GM12874 (cell line): ENCODE measurements around the gene PRKN.

ENCODE experiments used
- TF ChIP-seq, protein P1 (sequence below): IDR thresholded peaks from 2 replicates; pipeline ENCODE4 v1.5.1; 2011; ENCODE audit warnings: low read depth, mild to moderate bottlenecking, control low read depth, low read length, moderate library complexity; ENCODE audit not compliant: insufficient read depth

The PRKN gene

DNA sequence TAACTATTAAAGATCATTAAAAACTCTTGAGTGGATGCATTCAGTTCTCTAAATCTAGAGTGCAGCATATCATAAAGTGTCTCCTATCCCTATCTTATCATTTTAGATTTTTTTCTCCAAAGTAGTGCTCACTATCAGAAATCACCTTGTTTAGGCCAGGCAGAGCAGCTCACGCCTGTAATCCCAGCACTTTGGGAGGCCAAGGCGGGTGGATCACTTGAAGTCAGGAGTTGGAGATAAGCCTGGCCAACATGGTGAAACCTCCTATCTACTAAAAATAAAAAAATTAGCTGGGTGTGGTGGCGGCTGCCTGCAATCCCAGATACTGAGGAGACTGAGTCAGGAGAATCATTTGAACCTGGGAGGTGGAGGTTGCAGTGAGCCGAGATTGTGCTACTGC, 368.9 kb downstream of the PRKN start:
- TF ChIP-seq, protein P1, sequence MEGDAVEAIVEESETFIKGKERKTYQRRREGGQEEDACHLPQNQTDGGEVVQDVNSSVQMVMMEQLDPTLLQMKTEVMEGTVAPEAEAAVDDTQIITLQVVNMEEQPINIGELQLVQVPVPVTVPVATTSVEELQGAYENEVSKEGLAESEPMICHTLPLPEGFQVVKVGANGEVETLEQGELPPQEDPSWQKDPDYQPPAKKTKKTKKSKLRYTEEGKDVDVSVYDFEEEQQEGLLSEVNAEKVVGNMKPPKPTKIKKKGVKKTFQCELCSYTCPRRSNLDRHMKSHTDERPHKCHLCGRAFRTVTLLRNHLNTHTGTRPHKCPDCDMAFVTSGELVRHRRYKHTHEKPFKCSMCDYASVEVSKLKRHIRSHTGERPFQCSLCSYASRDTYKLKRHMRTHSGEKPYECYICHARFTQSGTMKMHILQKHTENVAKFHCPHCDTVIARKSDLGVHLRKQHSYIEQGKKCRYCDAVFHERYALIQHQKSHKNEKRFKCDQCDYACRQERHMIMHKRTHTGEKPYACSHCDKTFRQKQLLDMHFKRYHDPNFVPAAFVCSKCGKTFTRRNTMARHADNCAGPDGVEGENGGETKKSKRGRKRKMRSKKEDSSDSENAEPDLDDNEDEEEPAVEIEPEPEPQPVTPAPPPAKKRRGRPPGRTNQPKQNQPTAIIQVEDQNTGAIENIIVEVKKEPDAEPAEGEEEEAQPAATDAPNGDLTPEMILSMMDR, result no peak

DNA sequence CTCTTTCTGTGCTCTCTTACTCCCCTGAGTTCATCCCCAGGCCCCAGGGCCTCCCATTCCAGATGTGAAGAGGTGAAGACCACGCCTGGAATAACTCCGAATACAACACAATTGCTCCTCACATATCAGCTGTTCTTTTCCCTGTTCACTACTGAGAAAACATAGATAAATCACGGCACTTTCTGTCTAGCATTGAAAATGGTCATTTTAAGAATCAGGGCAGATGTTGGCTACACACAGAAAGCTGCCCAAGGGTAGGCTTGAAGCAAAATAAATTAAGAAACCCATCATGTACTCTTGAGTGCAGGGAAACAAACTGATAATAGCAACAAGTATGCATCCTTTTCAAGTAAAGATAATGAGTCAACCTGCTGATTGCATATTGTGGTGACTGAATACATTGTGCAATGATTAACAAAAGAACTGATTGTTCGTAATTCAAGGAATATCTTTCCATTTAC, 382.5 kb downstream of the PRKN start:
- TF ChIP-seq, protein P1, result no peak

DNA sequence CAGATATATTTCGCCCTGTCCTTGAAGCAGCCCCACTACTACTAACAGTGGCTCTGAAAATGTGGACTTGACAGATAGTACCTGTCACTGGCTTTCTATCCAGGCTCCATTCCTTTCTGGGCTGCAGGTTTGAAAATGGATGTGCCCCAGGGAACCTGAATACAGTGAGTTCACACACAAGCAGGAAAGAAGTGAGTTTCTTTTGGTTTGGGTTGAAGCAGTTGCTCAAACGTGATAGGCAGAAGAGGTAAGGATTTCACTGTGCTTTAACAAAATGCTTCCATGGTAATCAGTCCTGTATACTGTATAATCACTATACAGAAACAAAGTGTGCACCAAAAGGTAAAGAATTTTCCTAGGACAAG, 382.9 kb downstream of the PRKN start:
- TF ChIP-seq, protein P1, result no peak

DNA sequence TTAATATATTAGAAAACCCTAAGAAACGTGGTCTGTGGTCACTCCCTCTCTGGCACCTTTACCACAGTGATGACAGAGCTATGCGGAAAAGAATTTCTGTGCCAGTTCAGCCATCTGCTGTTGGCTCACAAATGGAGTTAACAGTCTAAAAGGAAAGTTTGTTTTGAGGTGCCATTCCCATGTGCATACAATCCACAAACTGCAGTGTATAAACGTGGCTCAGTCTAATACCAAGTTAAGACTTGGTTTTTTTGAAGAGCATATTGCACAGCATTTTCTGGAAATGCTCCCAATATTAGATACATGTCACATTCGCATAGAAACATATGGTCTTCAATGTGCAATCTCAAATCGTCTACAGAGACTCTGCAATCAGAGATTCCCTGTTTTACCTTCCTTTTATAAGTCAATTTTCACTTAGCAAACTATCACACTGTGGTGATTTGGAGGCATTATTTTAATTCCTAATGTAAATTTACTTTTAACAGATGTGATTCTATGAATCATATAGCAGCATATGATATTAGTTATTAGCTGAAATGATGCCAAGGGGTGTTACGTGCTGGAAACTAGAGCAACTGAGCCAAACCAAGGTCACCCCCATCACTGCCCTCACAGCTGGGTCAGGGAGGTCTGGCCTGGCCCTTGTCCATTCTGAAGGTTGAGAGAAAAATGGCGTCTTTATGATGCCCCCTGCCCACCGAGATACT, 383.5 kb downstream of the PRKN start:
- TF ChIP-seq, protein P1, result no peak

DNA sequence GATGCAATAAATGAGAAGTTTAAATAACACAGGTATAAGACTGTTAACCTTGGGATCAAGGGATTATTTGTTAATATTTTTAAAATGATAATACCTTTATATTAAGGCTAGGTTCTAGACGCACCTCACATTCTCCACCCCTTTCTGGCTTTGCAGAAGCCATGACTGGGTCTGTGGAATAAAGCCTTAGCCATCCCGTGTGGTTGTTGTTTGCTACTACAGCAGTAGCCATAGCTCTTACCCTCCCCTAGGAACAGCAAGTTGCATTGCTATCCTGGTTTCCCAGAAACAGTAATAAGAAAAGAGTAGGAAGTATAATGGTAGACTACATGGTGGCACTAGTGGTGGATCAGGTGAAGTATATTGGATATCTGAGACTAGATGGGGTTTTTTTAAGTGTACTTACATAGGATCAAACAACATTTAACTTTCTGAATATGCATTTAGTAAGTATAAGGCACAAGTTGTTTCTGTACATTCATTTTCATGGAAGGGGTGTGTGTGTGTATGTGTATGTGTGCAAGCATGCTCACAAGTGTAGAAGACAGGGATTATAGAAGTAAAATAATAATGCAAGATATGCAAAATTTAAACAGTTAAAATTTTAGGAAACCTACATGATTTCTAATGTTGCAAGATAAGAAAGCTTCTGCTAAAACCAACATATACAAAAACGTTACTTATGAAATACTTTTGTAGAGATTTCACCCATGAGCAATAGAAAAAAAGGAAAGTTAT, 384.2 kb downstream of the PRKN start:
- TF ChIP-seq, protein P1, result no peak

DNA sequence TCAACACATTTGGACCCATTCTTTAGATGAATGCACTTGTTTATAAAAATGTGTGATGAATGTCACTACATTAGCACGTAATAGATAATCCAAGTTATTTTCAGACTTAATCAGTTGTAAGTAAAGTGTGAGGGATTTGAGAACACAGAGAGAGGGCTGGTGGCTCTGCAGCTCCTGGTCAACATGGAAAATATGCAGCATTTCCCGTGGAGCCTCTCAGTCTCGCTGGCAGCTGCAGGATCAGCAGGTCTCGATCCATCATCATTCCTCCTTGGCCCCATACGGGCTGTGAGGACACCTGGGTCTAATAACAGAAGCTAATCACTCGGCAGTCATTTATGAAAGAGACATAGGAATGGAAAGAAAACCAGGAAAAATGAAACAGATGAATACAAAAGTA, 390.2 kb downstream of the PRKN start:
- TF ChIP-seq, protein P1, result no peak

DNA sequence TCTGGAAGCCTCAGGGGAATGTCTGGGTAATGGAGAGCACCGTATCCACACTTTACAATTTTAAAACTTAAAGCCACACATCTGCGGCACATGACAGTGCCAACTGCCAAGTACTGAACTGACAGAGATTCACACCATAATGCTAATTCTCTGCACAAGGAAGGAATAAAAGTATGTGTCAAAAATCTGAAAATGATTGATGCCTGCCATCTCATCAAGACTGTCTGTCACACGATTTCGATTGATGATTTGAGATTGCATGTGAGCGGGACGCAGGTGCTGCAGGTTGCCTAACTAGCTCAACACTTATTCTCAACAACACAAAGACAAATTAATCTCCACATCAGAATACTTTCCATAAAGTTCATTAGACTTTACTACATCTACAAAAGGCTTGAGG, 391.2 kb downstream of the PRKN start:
- TF ChIP-seq, protein P1, result no peak
